ENCODE data around the gene CREM.

DNA sequence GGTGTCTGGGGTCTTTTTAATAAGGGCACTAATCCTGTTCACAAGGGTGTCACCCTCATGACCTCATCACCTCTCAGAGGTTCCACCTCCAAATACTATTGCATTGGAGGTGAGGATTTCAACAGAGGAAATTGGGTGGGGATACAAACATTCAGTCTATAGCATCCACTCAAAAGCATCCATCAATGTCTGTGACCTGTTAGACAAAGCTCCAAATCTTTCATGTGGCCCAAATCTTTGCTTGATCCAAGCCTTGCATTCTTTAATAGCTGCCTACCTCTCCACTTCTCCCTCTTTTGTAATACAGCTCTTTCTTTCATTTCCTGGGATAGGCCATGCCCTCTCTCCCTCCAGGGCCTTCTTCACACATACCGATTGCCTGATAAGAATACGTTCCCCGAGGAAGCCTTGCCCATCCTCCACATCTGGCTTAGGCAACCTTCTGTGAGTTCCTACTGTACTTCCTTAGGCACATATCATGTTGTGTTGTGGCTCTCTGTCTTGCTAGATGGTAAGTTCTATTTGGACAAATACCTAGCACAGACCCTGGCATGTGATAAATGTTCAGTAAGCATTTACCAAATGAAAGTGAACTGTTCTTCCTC lies 66.1 kb downstream of the CREM start:
- TF ChIP-seq, protein P1, sequence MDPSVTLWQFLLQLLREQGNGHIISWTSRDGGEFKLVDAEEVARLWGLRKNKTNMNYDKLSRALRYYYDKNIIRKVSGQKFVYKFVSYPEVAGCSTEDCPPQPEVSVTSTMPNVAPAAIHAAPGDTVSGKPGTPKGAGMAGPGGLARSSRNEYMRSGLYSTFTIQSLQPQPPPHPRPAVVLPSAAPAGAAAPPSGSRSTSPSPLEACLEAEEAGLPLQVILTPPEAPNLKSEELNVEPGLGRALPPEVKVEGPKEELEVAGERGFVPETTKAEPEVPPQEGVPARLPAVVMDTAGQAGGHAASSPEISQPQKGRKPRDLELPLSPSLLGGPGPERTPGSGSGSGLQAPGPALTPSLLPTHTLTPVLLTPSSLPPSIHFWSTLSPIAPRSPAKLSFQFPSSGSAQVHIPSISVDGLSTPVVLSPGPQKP (IDR thresholded peaks at IDR 0.05; ENCODE audit: borderline replicate concordance, low read depth, low read length), result no peak
- TF ChIP-seq, protein P2, sequence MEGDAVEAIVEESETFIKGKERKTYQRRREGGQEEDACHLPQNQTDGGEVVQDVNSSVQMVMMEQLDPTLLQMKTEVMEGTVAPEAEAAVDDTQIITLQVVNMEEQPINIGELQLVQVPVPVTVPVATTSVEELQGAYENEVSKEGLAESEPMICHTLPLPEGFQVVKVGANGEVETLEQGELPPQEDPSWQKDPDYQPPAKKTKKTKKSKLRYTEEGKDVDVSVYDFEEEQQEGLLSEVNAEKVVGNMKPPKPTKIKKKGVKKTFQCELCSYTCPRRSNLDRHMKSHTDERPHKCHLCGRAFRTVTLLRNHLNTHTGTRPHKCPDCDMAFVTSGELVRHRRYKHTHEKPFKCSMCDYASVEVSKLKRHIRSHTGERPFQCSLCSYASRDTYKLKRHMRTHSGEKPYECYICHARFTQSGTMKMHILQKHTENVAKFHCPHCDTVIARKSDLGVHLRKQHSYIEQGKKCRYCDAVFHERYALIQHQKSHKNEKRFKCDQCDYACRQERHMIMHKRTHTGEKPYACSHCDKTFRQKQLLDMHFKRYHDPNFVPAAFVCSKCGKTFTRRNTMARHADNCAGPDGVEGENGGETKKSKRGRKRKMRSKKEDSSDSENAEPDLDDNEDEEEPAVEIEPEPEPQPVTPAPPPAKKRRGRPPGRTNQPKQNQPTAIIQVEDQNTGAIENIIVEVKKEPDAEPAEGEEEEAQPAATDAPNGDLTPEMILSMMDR (conservative IDR thresholded peaks at IDR 0.05; ENCODE audit: low read depth, low read length), result no peak
- TF ChIP-seq POLR2A (IDR thresholded peaks at IDR 0.05; ENCODE audit: low read depth, low read length) (no peak), RAD21 (IDR thresholded peaks at IDR 0.05; ENCODE audit: low read length) (no peak), BHLHE40 (IDR thresholded peaks at IDR 0.05; ENCODE audit: low read depth, low read length) (no peak), NFE2L2 (IDR thresholded peaks at IDR 0.05; ENCODE audit: low read depth, low read length) (no peak), MAZ (IDR thresholded peaks at IDR 0.05; ENCODE audit: borderline replicate concordance, low read depth, low read length) (no peak), CHD1 (IDR thresholded peaks at IDR 0.05; ENCODE audit: low read depth, low read length) (no peak), RFX5 (IDR thresholded peaks at IDR 0.05; ENCODE audit: low read depth, low read length) (no peak), SMC3 (IDR thresholded peaks at IDR 0.05; ENCODE audit: low read depth, low read length) (no peak), CEBPB (IDR thresholded peaks at IDR 0.05; ENCODE audit: low read depth, low read length) (no peak), MAFK (IDR thresholded peaks at IDR 0.05; ENCODE audit: low read depth, low read length) (no peak), FOS (IDR thresholded peaks at IDR 0.05; ENCODE audit: low read depth, low read length) (no peak)
- TF ChIP-seq, protein P3, sequence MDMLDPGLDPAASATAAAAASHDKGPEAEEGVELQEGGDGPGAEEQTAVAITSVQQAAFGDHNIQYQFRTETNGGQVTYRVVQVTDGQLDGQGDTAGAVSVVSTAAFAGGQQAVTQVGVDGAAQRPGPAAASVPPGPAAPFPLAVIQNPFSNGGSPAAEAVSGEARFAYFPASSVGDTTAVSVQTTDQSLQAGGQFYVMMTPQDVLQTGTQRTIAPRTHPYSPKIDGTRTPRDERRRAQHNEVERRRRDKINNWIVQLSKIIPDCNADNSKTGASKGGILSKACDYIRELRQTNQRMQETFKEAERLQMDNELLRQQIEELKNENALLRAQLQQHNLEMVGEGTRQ (IDR thresholded peaks at IDR 0.05; ENCODE audit: low read depth, low read length), result no peak

All from IMR-90 (cell line).